ENCODE data around the gene NKX1-1. TPM values are rescaled to one million over a fixed set of nuclear protein-coding genes. Genes with fewer than 3 reads are reported as not detected.
"Not testable (repeated sequence)": the region's sequence is repeated elsewhere in the genome, so short reads cannot be mapped to it uniquely, and the experiment has no call there.

Gene NKX1-1
- polyA plus RNA-seq, 5 donors, result not detected

GRCh38 chr4:1393866-1394265 is 12.4 kb downstream of the NKX1-1 start:
- no peak for DNase-seq

- DNase-seq, result not testable (repeated sequence)
Measured at GRCh38 chr4:1393363-1393762, 12.9 kb downstream of the NKX1-1 start.

GRCh38 chr4:1385373-1386340 is 20.6 kb downstream of the NKX1-1 start:
- DNase-seq, result no peak

GRCh38 chr4:1384675-1385372 is 21.4 kb downstream of the NKX1-1 start:
- no peak for DNase-seq

GRCh38 chr4:1383728-1384591 is 22.3 kb downstream of the NKX1-1 start:
- no peak for DNase-seq

GRCh38 chr4:1382776-1383727 is 23.2 kb downstream of the NKX1-1 start:
- no peak for DNase-seq

- DNase-seq, result no peak
Measured at GRCh38 chr4:1381944-1382541, 24.2 kb downstream of the NKX1-1 start.

GRCh38 chr4:1381181-1381621 is 25.0 kb downstream of the NKX1-1 start:
- DNase-seq, result no peak

- DNase-seq, result no peak
Measured at GRCh38 chr4:1380368-1381151, 25.7 kb downstream of the NKX1-1 start.

GRCh38 chr4:1379801-1380331 is 26.4 kb downstream of the NKX1-1 start:
- DNase-seq, result no peak

- no peak for DNase-seq
Measured at GRCh38 chr4:1379351-1379781, 26.9 kb downstream of the NKX1-1 start.

- DNase-seq, result no peak
Measured at GRCh38 chr4:1378559-1379231, 27.5 kb downstream of the NKX1-1 start.

GRCh38 chr4:1377606-1378261 is 28.5 kb downstream of the NKX1-1 start:
- no peak for DNase-seq

- DNase-seq, result no peak
Measured at GRCh38 chr4:1376841-1377605, 29.2 kb downstream of the NKX1-1 start.

GRCh38 chr4:1376391-1376840 is 29.8 kb downstream of the NKX1-1 start:
- no peak for DNase-seq

GRCh38 chr4:1375761-1376322 is 30.4 kb downstream of the NKX1-1 start:
- DNase-seq, result no peak
